HG02970 (cell line): Measurements from ENCODE around the gene MED1.

Experiments used
- ATAC-seq: cut with Tn5 transposase; IDR thresholded peaks from one replicate; pipeline ENCODE4 v1.9.1; 2021; ENCODE audit warnings: mild to moderate bottlenecking, moderate library complexity, moderate number of reproducible peaks; ENCODE audit not compliant: unreplicated experiment, low FRiP score

MED1 gene

DNA sequence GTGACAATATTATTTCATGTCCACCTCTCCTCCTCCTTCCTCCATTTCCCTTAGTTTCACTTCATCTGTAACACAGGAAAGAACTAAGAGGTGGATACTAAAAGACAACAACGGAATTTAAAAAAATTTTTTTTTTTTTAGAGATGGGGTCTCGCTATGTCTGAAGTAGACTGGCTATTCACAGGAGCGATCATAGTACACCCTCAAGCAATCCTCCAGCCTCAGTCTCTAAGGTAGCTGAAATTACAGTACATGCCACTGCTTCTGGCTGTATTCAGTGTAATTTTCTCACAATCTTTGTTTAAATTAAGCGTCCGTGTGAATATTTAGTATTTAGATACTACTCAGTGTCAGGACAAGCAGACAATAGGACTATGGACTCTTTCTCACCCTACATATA lies 85.2 kb downstream of the MED1 start:
- ATAC-seq: no peak

DNA sequence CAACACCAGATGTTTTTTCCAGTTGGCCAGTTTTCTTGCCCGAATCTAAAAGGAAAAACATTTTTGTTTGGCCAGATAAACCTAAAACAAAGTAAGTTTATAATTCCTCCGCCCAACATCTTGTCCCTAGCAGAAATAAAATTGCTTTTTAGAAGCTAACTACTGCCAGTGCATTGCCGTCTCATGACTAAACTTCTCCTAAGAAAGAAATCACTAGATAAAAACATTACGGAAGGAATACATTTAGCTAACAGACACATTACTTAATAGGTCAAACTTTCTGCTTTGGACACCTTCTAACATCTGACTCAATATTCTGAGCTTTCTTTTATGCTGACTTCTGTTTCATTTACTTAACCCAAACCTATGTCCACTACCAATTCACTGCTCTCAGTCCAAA lies 85.8 kb downstream of the MED1 start:
- ATAC-seq: no peak

DNA sequence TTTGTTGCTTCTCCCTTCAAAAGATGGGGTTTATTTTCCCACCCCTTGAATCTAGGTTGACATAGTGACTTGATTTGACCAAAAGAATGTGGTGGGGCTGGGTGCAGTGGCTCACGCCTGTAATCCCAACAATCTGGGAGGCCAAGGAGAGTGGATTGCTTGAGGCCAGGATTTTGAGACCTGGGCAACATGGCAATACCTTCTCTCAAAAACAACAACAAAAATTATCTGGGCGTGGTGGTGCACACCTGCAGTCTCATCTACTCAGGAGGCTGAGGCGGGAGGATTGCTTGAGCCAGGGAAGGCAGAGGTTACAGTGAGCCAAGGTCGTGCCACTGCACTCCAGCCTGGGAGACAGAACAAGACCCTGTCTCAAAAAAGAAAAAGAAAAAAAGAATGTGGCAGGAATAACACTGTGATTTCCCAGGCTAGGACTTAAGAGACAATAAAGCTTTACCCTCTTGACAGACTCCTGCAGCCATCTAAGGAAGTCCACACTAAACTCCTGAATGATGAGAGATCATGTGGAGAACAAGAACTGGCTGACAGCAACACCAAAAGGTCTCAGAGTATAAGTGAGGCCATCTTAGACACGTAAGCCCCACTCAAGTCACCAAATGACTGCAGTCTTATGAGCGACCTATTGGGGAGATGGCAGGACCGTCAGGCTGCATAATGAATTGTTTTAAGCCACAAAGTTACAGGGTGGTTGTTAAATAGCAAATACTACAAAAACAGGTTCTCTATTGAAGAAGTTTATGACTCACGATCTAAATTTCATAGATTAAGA lies 86.6 kb downstream of the MED1 start:
- no peak for ATAC-seq

DNA sequence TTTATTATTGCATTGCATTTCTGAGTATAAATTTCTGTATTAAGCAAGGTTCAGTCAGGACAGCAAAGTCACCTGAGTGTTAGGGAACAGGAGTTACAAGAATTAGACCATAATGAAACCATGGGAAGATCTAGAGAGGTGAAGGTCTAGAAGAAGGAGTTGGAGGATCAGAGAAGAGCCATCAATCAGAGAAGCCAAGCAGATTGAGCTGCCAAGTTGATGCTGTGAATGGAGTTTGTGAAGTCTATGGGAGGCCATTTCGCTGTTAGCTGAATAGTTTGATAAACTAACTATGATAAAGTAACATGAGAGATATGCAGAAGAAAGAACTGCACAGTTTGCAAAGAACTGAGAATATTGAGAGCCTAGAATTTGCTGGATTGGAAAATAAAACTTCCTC lies 90.0 kb downstream of the MED1 start:
- ATAC-seq: no peak

DNA sequence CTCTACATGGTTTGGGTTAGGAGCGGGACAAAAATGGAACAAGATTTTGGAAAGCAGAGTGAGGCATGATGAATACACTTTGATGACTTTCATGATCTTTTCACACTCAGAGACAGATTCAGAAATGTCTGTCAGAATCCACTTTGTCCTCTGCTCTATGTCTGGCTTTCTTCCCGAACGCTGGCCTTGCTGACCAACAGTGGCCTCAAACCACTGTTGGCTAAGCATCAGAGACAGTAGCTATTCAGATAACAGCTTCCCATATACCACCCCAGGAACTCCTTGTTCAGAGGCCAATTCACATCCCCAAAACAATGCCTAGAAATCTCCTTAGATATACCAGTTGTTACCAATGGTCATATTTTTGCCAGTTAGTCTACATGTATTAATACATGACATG lies 90.5 kb downstream of the MED1 start:
- no peak for ATAC-seq

DNA sequence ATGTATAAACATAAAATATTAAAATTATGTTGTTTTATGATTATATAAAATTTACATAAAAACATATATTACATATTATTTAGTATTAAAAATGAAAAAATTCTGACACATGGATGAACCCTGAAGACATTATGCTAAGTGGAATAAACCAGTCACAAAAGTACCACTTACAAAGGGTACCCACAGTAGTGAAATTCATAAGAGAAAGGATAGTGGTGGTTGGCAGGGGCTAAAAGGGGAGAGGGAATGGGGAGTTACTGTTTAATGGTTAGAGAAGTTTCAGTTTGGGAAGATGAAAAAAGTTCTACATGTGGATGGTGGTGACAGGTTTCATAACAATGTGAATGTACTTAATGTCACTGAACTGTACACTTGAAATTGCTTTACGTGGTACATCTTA lies 91.1 kb downstream of the MED1 start:
- ATAC-seq: no peak

DNA sequence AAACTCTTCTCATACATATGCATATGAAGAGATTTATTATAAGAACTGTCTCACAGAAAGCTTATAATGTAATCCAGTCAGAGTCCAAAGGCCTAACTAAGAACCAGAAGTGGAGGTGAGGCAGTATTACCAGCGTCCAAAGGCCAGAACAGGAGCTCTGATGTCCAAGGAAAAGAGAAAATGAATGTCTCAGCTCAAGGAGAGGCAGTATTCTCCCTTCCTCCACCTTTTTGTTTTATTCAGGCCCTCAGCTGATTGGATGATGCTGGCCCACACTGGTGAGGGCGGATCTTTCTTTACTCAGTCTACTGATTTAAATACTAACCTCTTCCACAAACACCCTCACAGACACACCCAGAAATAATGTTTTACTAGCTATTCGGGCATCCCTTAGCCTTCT lies 93.1 kb downstream of the MED1 start:
- ATAC-seq: no peak

DNA sequence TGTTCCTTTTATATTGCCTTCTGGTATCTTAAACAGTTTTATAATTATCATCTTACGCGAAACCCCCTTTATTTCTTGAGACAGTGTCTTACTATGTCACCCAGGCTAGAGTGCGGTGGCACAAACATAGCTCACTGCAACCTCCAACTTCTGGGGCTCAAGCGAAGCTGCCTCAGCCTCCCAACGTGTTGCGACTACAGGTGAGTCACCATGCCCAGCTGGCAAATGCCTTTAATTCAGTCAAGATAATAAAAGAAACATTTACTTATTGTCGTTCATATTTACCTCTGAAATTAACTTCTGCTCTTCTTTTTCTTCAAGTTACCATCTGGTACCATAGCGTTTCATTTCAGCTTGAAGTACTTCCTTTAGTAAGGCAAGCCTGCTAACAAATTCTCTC lies 93.6 kb downstream of the MED1 start:
- no peak for ATAC-seq
